Loucy (cell line): Measurements from ENCODE around the gene CDHR2.

Experiments used
- H2AFZ ChIP-seq: fragments of 200-600 bp; sonication (generic); 2 replicates; pipeline ENCODE4 v1.6.0; 2016; ENCODE audit warnings: antibody characterized with exemption, mild to moderate bottlenecking, low read length, moderate library complexity
- H3F3A ChIP-seq: fragments of 200-600 bp; 2 replicates; pipeline ENCODE4 v1.6.0; 2016; ENCODE audit warnings: antibody characterized with exemption, low read depth, mild to moderate bottlenecking
- H3K27me3 ChIP-seq: fragments of 200-600 bp; sonication (generic); 2 replicates; pipeline ENCODE4 v1.6.1; 2014; ENCODE audit warnings: low read length, mild to moderate bottlenecking; ENCODE audit not compliant: insufficient read depth, poor library complexity, severe bottlenecking
- H3K36me3 ChIP-seq: fragments of 200-600 bp; sonication (generic); 2 replicates; pipeline ENCODE4 v1.6.1; 2016; ENCODE audit warnings: low read length; ENCODE audit not compliant: insufficient read depth
- H3K4me1 ChIP-seq: fragments of 200-600 bp; sonication (generic); 2 replicates; pipeline ENCODE4 v1.5.1; 2014; ENCODE audit warnings: low read length, mild to moderate bottlenecking; ENCODE audit not compliant: insufficient read depth, poor library complexity, severe bottlenecking
- H3K4me2 ChIP-seq: fragments of 200-600 bp; sonication (generic); 2 replicates; pipeline ENCODE4 v1.6.0; 2014; ENCODE audit warnings: antibody characterized with exemption, low read length, low read depth, mild to moderate bottlenecking; ENCODE audit not compliant: poor library complexity, severe bottlenecking
- H3K4me3 ChIP-seq: fragments of 200-600 bp; sonication (generic); 2 replicates; pipeline ENCODE4 v1.5.1; 2014; ENCODE audit warnings: low read length, mild to moderate bottlenecking, mixed read lengths; ENCODE audit not compliant: poor library complexity, severe bottlenecking
- H3K79me2 ChIP-seq: fragments of 200-600 bp; sonication (generic); 2 replicates; pipeline ENCODE4 v1.6.1; 2014; ENCODE audit warnings: low read length; ENCODE audit not compliant: insufficient read depth
- H3K9ac ChIP-seq: fragments of 200-600 bp; sonication (generic); 2 replicates; pipeline ENCODE4 v1.6.0; 2014; ENCODE audit warnings: mild to moderate bottlenecking, low read depth, low read length, moderate library complexity; ENCODE audit not compliant: poor library complexity, severe bottlenecking
- H3K9me2 ChIP-seq: fragments of 200-600 bp; sonication (generic); replicated peaks from 2 replicates; pipeline ENCODE4 v1.6.1; 2016; ENCODE audit warnings: low read depth, low read length, mixed read lengths
- H3K9me3 ChIP-seq: fragments of 200-600 bp; sonication (generic); 2 replicates; pipeline ENCODE4 v1.6.1; 2014; ENCODE audit warnings: mild to moderate bottlenecking, antibody characterized with exemption, low read length, low read depth; ENCODE audit not compliant: insufficient read depth
- H4K20me1 ChIP-seq: fragments of 200-600 bp; sonication (generic); 2 replicates; pipeline ENCODE4 v1.6.0; 2014; ENCODE audit warnings: antibody characterized with exemption, low read length, mild to moderate bottlenecking; ENCODE audit not compliant: insufficient read depth, poor library complexity, severe bottlenecking
- EZH2phosphoT487 ChIP-seq: fragments of 200-600 bp; IDR thresholded peaks from 2 replicates; pipeline ENCODE4 v1.6.1; 2018; ENCODE audit warnings: antibody characterized with exemption, mild to moderate bottlenecking, moderate library complexity, borderline replicate concordance
- TF ChIP-seq, protein P1 (sequence below): fragments of 200-600 bp; sonication (generic); conservative IDR thresholded peaks from 2 replicates; pipeline ENCODE4 v1.5.1; 2014; ENCODE audit warnings: mild to moderate bottlenecking, antibody characterized with exemption, low read length

Gene CDHR2

DNA sequence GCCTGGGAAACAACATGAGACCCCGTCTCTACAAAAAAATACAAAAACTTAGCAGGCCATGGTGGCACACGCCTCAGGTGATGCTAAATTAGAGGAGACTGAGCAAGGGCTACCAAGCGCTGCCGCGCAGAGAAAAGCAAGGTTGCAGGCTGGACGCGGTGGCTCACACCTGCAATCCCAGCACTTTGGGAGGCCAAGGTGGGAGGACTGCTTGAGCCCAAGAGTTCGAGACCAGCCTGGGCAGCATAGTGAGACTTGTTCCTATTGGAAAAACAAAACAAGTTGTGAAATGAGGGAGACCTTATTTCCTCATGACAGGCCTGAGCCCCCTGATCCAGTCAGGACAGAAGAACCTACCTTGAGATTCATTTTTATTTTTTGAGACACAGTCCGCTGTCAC is 23.5 kb upstream of the CDHR2 start:
- H3K36me3 ChIP-seq, result peaks cover 19% of the 10 kb centered on the region; the same call in 1 of the 2 replicates
- no peaks in the 10 kb centered on the region for H3K9me2 ChIP-seq
- no peaks in the 10 kb centered on the region for H3K27me3 ChIP-seq
- no peak for TF ChIP-seq EZH2phosphoT487
- TF ChIP-seq, protein P1, sequence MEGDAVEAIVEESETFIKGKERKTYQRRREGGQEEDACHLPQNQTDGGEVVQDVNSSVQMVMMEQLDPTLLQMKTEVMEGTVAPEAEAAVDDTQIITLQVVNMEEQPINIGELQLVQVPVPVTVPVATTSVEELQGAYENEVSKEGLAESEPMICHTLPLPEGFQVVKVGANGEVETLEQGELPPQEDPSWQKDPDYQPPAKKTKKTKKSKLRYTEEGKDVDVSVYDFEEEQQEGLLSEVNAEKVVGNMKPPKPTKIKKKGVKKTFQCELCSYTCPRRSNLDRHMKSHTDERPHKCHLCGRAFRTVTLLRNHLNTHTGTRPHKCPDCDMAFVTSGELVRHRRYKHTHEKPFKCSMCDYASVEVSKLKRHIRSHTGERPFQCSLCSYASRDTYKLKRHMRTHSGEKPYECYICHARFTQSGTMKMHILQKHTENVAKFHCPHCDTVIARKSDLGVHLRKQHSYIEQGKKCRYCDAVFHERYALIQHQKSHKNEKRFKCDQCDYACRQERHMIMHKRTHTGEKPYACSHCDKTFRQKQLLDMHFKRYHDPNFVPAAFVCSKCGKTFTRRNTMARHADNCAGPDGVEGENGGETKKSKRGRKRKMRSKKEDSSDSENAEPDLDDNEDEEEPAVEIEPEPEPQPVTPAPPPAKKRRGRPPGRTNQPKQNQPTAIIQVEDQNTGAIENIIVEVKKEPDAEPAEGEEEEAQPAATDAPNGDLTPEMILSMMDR, result no peak
- H4K20me1 ChIP-seq, result peaks cover 20% of the 10 kb centered on the region
- H3K79me2 ChIP-seq, result peaks cover 12% of the 10 kb centered on the region; the same call in 1 of the 2 replicates
- H3K4me3 ChIP-seq, result no peak overlapping the region
- H3K9ac ChIP-seq, result no peak overlapping the region
- H3K4me1 ChIP-seq, result peaks cover 9% of the 10 kb centered on the region
- no peaks in the 10 kb centered on the region for H3F3A ChIP-seq
- H3K9me3 ChIP-seq, result no peaks in the 10 kb centered on the region
- no peak overlapping the region for H3K4me2 ChIP-seq
- H2AFZ ChIP-seq, result no peak overlapping the region

DNA sequence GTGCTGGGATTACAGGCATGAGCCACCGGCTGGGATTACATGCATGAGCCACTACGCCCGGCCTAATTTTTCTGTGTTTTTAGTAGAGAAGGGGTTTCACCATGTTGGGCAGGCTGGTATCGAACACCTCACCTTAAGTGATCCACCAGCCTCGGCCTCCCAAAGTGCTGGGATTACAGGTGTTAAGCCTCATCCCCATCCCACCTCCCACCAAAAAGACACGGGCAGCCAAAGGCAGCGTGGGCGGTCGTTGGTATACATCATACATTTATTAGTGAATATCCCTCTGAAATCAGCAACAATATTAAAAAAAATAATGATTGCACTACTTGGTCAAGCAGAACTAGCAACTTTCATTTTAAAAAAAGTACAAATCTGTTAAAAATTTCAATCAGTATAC is 22.7 kb upstream of the CDHR2 start:
- no peak overlapping the region for H3K4me2 ChIP-seq
- H3K4me1 ChIP-seq, result peaks cover 12% of the 10 kb centered on the region
- no peak overlapping the region for H3K9ac ChIP-seq
- TF ChIP-seq EZH2phosphoT487, result no peak
- TF ChIP-seq, protein P1, result no peak
- H2AFZ ChIP-seq, result no peak overlapping the region
- no peaks in the 10 kb centered on the region for H3K9me3 ChIP-seq
- H3K27me3 ChIP-seq, result no peaks in the 10 kb centered on the region
- H3F3A ChIP-seq, result no peaks in the 10 kb centered on the region
- no peaks in the 10 kb centered on the region for H3K9me2 ChIP-seq
- peaks cover 19% of the 10 kb centered on the region for H3K79me2 ChIP-seq
- H3K4me3 ChIP-seq, result no peak overlapping the region
- peaks cover 23% of the 10 kb centered on the region for H4K20me1 ChIP-seq
- H3K36me3 ChIP-seq, result peaks cover 24% of the 10 kb centered on the region; the same call in 1 of the 2 replicates

DNA sequence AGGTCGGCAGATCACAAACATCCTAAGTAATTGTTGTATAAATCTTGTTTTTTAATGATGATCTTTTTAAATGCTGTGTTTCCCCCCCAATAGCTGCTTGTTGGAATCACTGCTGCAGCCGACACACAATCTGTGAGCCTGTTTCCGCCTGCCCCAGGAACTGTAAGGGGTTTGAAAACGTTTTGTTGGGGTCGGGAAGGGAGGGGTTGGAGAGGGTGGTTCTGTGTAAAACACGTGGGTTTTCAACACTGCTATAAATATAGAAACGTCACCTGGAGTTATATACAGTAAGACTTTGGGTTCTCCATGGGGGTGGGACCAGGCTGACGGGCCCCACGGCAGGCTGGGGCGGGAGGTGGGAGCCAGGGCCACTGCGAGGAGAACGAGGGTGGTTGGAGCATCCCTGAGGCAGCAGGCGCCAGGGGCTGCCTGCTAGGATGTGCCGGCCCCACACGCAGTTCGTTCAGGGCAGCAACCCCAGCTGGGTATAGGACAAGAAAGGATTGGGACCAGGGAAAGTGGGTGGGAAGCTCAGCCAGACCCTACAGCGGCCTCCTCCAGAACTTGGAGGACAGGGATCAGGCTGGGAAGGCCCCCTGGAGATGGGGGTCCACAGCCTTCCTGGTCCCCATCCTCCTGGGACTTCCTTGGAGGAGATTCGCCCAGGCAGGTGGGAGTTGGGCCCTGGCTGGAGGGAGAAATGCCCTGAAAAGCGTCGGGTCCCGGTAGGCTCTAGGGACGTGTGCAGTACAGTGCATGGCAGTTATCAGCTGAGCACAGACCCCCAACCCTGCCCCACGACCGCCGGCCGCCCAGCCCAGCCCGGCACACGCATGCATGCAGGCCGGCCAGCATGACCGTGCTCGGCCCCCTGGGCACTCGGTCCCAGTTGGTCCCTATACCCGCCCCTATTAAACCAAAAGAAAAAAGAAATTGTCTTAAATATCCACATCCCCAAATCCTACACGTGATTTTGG is 21.6 kb upstream of the CDHR2 start:
- no peak overlapping the region for H2AFZ ChIP-seq
- H4K20me1 ChIP-seq, result peaks cover 30% of the 10 kb centered on the region
- no peaks in the 10 kb centered on the region for H3F3A ChIP-seq
- H3K9ac ChIP-seq, result no peak overlapping the region
- peaks cover 28% of the 10 kb centered on the region; the same call in 1 of the 2 replicates for H3K36me3 ChIP-seq
- H3K79me2 ChIP-seq, result peaks cover 30% of the 10 kb centered on the region
- no peak overlapping the region for H3K4me2 ChIP-seq
- no peaks in the 10 kb centered on the region for H3K9me2 ChIP-seq
- H3K4me1 ChIP-seq, result peaks cover 20% of the 10 kb centered on the region
- no peaks in the 10 kb centered on the region for H3K27me3 ChIP-seq
- no peak overlapping the region for H3K4me3 ChIP-seq
- no peak for TF ChIP-seq EZH2phosphoT487
- TF ChIP-seq, protein P1, result no peak
- no peaks in the 10 kb centered on the region for H3K9me3 ChIP-seq
